Spleen (tissue), 11 donors: ENCODE measurements around the gene UBA3. TPM values are rescaled to one million over a fixed set of nuclear protein-coding genes. Genes with fewer than 3 reads are reported as not detected.

Source experiments
- DNase-seq: peaks from one replicate; pipeline ENCODE4 v3.0.0-alpha.2; 2020
- H3K27ac ChIP-seq, 8 donors: fragments of 200-600 bp; sonication (generic) in 7 of 8; 1 replicate in 4 of 8; 2 replicates in 4 of 8; pipeline versions ENCODE4 v1.5.0 to v1.8.0; 2016 to 2021; ENCODE audit warnings: inconsistent platforms in 4 of 8, mild to moderate bottlenecking in 4 of 8, moderate library complexity in 1 of 8
- H3K27me3 ChIP-seq, 7 donors: fragments of 200-600 bp; sonication (generic) in 6 of 7; replicated peaks in 1 of 7; 1 replicate in 4 of 7; 2 replicates in 3 of 7; pipeline versions ENCODE4 v1.5.0 to v1.8.0; 2016 to 2021; ENCODE audit warnings: inconsistent platforms in 3 of 7, mild to moderate bottlenecking in 1 of 7
- H3K36me3 ChIP-seq, 6 donors: fragments of 200-600 bp; sonication (generic) in 5 of 6; 1 replicate in 4 of 6; 2 replicates in 2 of 6; pipeline versions ENCODE4 v1.5.0 to v1.8.0; 2016 to 2021; ENCODE audit warnings: inconsistent platforms in 2 of 6
- H3K4me1 ChIP-seq, 6 donors: fragments of 200-600 bp; sonication (generic) in 5 of 6; 1 replicate in 3 of 6; 2 replicates in 3 of 6; pipeline versions ENCODE4 v1.5.0 to v1.8.0; 2016 to 2021; ENCODE audit warnings: inconsistent platforms in 3 of 6
- H3K4me3 ChIP-seq, 8 donors: fragments of 200-600 bp; sonication (generic) in 7 of 8; 1 replicate in 4 of 8; 2 replicates in 4 of 8; pipeline versions ENCODE4 v1.5.0 to v1.8.0; 2016 to 2021; ENCODE audit warnings: inconsistent platforms in 4 of 8, mild to moderate bottlenecking in 4 of 8, moderate library complexity in 2 of 8
- H3K9me3 ChIP-seq, 8 donors: fragments of 200-600 bp; sonication (generic) in 7 of 8; 1 replicate in 4 of 8; 2 replicates in 4 of 8; pipeline versions ENCODE4 v1.5.0 to v1.8.0; 2016 to 2021; ENCODE audit warnings: inconsistent platforms in 4 of 8
- CTCF ChIP-seq, 11 experiments: fragments of 200-600 bp in 7 of 11; fragments of 450-650 bp in 4 of 11; sonication (generic) in 4 of 11; IDR thresholded peaks in 8 of 11; conservative IDR thresholded peaks in 3 of 11; 1 replicate in 7 of 11; 2 replicates in 4 of 11; pipeline versions ENCODE4 v1.4.0 to v1.8.0; 2016 to 2021; ENCODE audit warnings: antibody characterized with exemption in 11 of 11, inconsistent platforms in 4 of 11, mild to moderate bottlenecking in 1 of 11
- POLR2A ChIP-seq, 3 donors: fragments of 450-650 bp; IDR thresholded peaks; one replicate each; pipeline ENCODE4 v1.5.1; 2017; ENCODE audit warnings: antibody characterized with exemption in 3 of 3, mild to moderate bottlenecking in 1 of 3
- POLR2AphosphoS5 ChIP-seq, 3 donors: sonication (generic); formaldehyde crosslinking; IDR thresholded peaks; one replicate each; pipeline ENCODE4 v1.5.1; 2017; ENCODE audit warnings: antibody characterized with exemption in 3 of 3
- WGBS, 5 donors: extraction: QIAGEN DNeasy Blood & Tissue Kit in 3 of 5; methylation state at CpG; one replicate each; pipeline versions ENCODE4 v1.1.5 to v1.1.7; 2013 to 2018; 5-methylcytosine and 5-hydroxymethylcytosine counted together
- intact Hi-C: fragments of 100-400 bp; cut with DNase I; formaldehyde crosslinking; loops from one replicate; pipeline ENCODE4 v1.15.0; 2023; ENCODE audit warnings: low total_unique reads
- polyA plus RNA-seq, 3 donors: library from polyadenylated mRNA; stranded (reverse); fragments of 200-250 nt; gene quantifications; one replicate each; pipeline ENCODE4 v1.2.1, GENCODE V29; 2013
- total RNA-seq, 7 donors: library from RNA; depleted of rRNA in 3 of 7; stranded (reverse); fragments of >200 nt in 3 of 7; fragmentation: NEBNext Ultra II Directional in 4 of 7; extraction: Animal tissue kit (Norgen Biotek cat#: 25700) in 4 of 7; gene quantifications; one replicate each; pipeline versions ENCODE4 v1.1.0 to v1.2.1, GENCODE V29; 2016 to 2021
- donor health status: healthy with polysubstance abuse.
- donor health status: DM: no; HTN: no; CAD: no; lungs with moderate emphysema.
- donor health status: DM: no; HTN: no; CAD: no.
- donor health status: Bipolar disorder and iron deficiency.
- donor health status: healthy.
- donor health status: DM: no; HTN: no; CAD: no.
- donor health status: DM: yes; HTN: yes; CAD: no.

UBA3 gene
- total and polyA plus RNA-seq, 10 donors: 50.2 to 101 (median 63.9) TPM

DNA sequence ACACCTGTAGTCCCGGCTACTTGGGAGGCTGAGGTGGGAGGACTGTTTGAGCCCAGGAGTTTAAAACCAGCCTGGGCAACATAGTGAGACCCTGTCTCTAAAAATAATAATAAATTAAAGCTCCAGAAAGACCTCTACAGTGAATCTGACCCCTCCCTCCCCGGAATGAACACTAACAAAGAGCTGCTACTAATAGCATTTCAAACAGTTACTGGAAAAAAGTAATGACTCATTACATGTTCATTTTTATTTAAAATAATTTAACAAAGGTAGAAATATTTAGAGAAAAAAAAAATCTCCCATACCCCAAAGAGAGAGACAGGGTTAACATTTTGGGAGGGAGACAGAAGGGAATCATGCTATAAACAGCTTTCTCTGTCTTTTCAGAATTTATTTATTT lies 2.2 kb upstream of the UBA3 start:
- WGBS, 5 donors: 38 to 58% (median 44%) methylated on average over 2 of the region's 2 CpGs
- DNase-seq: no peak
- Histone ChIP-seq H3K9me3 (no peaks in the 10 kb centered on the region), H3K27ac (peak overlapping the region; percentile 69 to 96 (median 92)), H3K36me3 (no peaks in the 10 kb centered on the region), H3K27me3 (no peaks in the 10 kb centered on the region), H3K4me1 (peaks cover 59 to 91% (median 83%) of the 10 kb centered on the region in 6 donors), H3K4me3 (peak overlapping the region in 1 of 8 donors; percentile 23)
- intact Hi-C loops: no loop called here
- TF ChIP-seq POLR2A (IDR thresholded peaks at IDR 0.05) (no peak), CTCF (IDR thresholded peaks at IDR 0.05 in 8 of 11, conservative IDR thresholded peaks at IDR 0.05 in 3 of 11) (no peak), POLR2AphosphoS5 (IDR thresholded peaks at IDR 0.05) (no peak)

GRCh38 chr3:69081583-69082262 lies 1.6 kb upstream of the UBA3 start:
- intact Hi-C loops: no loop called here
- Histone ChIP-seq H3K4me3 (no peak overlapping the region), H3K9me3 (no peaks in the 10 kb centered on the region), H3K4me1 (peaks cover 54 to 91% (median 82%) of the 10 kb centered on the region in 6 donors), H3K36me3 (peaks cover 0 to 4% (median 0%) of the 10 kb centered on the region in 6 donors), H3K27me3 (no peaks in the 10 kb centered on the region), H3K27ac (peak overlapping the region; percentile 69 to 96 (median 92))
- DNase-seq: no peak
- WGBS, 5 donors: 58 to 68% (median 65%) methylated on average over 5 of the region's 5 CpGs
- no peak for TF ChIP-seq POLR2AphosphoS5 (IDR thresholded peaks at IDR 0.05)

- H3K4me3 ChIP-seq: peak overlapping the region; percentile 78 to 99 (median 86)
- intact Hi-C loops: no loop called here
- H3K27me3 ChIP-seq: no peaks in the 10 kb centered on the region
- no peaks in the 10 kb centered on the region for H3K9me3 ChIP-seq
- peaks cover 0 to 26% (median 8%) of the 10 kb centered on the region in 6 donors for H3K36me3 ChIP-seq
- peak overlapping the region; percentile 74 to 96 (median 90) for H3K27ac ChIP-seq
- peaks cover 50 to 90% (median 72%) of the 10 kb centered on the region in 6 donors for H3K4me1 ChIP-seq
- TF ChIP-seq POLR2A (IDR thresholded peaks at IDR 0.05) (no peak), POLR2AphosphoS5 (IDR thresholded peaks at IDR 0.05) (no peak), CTCF (IDR thresholded peaks at IDR 0.05 in 8 of 11, conservative IDR thresholded peaks at IDR 0.05 in 3 of 11) (no peak)
- DNase-seq: peak; percentile 91
- WGBS, 5 donors: 4 to 9% (median 6%) methylated on average over 13 to 28 of the region's 29 CpGs
Measured at GRCh38 chr3:69079269-69080159, 651 bp downstream of the UBA3 start.

DNA sequence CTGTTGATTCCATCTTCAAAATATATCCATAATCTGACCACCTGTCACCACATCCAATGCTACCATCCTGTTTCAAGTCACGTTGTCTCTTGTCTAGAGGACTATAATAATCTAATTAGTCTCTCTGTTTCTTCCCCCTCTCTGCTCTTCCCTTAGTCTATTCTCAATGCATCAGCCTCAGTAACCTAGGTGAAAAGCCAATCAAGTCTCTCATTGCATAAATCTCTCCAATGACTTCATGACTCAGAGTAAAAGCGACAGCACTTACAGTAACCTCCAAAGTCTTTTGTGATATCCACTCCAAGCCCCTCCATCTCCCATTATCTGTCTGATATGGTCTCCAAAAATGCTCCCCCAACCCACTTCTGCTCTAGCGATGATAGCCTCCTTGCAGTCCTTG lies 7.2 kb downstream of the UBA3 start:
- H3K4me1 ChIP-seq: peaks cover 0 to 42% (median 15%) of the 10 kb centered on the region in 6 donors
- TF ChIP-seq POLR2AphosphoS5 (IDR thresholded peaks at IDR 0.05): no peak
- no peak for TF ChIP-seq POLR2A (IDR thresholded peaks at IDR 0.05)
- TF ChIP-seq CTCF (IDR thresholded peaks at IDR 0.05 in 8 of 11, conservative IDR thresholded peaks at IDR 0.05 in 3 of 11): no peak
- H3K27me3 ChIP-seq: no peaks in the 10 kb centered on the region
- H3K27ac ChIP-seq: no peak overlapping the region
- intact Hi-C loops: no loop called here
- WGBS, 5 donors: 92 to 94% (median 94%) methylated on average over 3 of the region's 3 CpGs
- DNase-seq: no peak
- no peak overlapping the region for H3K4me3 ChIP-seq
- peaks cover 0 to 90% (median 38%) of the 10 kb centered on the region in 6 donors for H3K36me3 ChIP-seq
- H3K9me3 ChIP-seq: no peaks in the 10 kb centered on the region
